HCT116 (cell line): Measurements from ENCODE around the gene ATF7IP.

Experiments
- CTCF ChIP-seq, 3 experiments: fragments of 200-600 bp in 1 of 3; sonication (generic) in 1 of 3; IDR thresholded peaks in 2 of 3; conservative IDR thresholded peaks in 1 of 3; 2 replicates each; pipeline ENCODE4 v1.5.1; 2012 to 2017; ENCODE audit warnings: low read depth in 2 of 3, low read length in 2 of 3, antibody characterized with exemption in 1 of 3, borderline replicate concordance in 1 of 3, control low read depth in 1 of 3, mild to moderate bottlenecking in 1 of 3, mixed read lengths in 1 of 3, mixed run types in 1 of 3, moderate library complexity in 1 of 3; ENCODE audit not compliant: insufficient read depth in 1 of 3
- EZH2phosphoT487 ChIP-seq: fragments of 200-600 bp; IDR thresholded peaks from 2 replicates; pipeline ENCODE4 v1.6.1; 2018; ENCODE audit warnings: antibody characterized with exemption, borderline replicate concordance
- POLR2A ChIP-seq: IDR thresholded peaks from 2 replicates; pipeline ENCODE4 v1.7.0; 2011; ENCODE audit warnings: borderline replicate concordance; ENCODE audit not compliant: insufficient read depth, insufficient read length; ENCODE audit errors: extremely low read depth
- POLR2AphosphoS5 ChIP-seq: IDR thresholded peaks from 2 replicates; pipeline ENCODE4 v1.6.1; 2011; ENCODE audit warnings: mild to moderate bottlenecking, low read depth, low read length, moderate library complexity

GRCh38 chr12:14545144-14546124, 180.0 kb downstream of the ATF7IP start:
- TF ChIP-seq POLR2AphosphoS5 (no peak), CTCF (IDR thresholded peaks at IDR 0.05 in 2 of 3, conservative IDR thresholded peaks at IDR 0.05 in 1 of 3; ENCODE audit: borderline replicate concordance in 1 of 3, insufficient read depth in 1 of 3, low read depth in 2 of 3, low read length in 2 of 3) (no peak), POLR2A (no peak), EZH2phosphoT487 (no peak)
